Right lobe of liver (tissue), 6 donors: ENCODE results near the gene UTP15. TPM values are rescaled to one million over a fixed set of nuclear protein-coding genes. Genes with fewer than 3 reads are reported as not detected.

ENCODE experiments used
- ATAC-seq, 4 donors: fragments of 200-7000 bp; cut with Tn5 transposase; one replicate each; pipeline ENCODE4 v1.9.1; 2020; ENCODE audit warnings: mild to moderate bottlenecking in 4 of 4, moderate library complexity in 4 of 4
- DNase-seq, 3 donors: peaks; one replicate each; pipeline ENCODE4 v3.0.0-alpha.2; 2020
- H3K27ac ChIP-seq, 3 donors: fragments of 200-600 bp; one replicate each; pipeline ENCODE4 v1.8.0; 2022
- H3K27me3 ChIP-seq, 2 donors: fragments of 200-600 bp; one replicate each; pipeline ENCODE4 v1.8.0; 2022
- H3K36me3 ChIP-seq, 4 donors: fragments of 200-600 bp; sonication (generic) in 1 of 4; one replicate each; pipeline versions ENCODE4 v1.5.1 to v1.8.0; 2017 to 2022; ENCODE audit warnings: control low read depth in 1 of 4
- H3K4me1 ChIP-seq, 4 donors: fragments of 200-600 bp; sonication (generic) in 1 of 4; one replicate each; pipeline versions ENCODE4 v1.5.1 to v1.8.0; 2017 to 2022; ENCODE audit warnings: control low read depth in 1 of 4
- H3K4me3 ChIP-seq, 3 donors: fragments of 200-600 bp; one replicate each; pipeline ENCODE4 v1.8.0; 2022
- H3K9me3 ChIP-seq, 4 donors: fragments of 200-600 bp; sonication (generic) in 1 of 4; one replicate each; pipeline versions ENCODE4 v1.5.1 to v1.8.0; 2017 to 2022; ENCODE audit warnings: control low read depth in 1 of 4
- POLR2A ChIP-seq: fragments of 450-650 bp; IDR thresholded peaks from one replicate; pipeline ENCODE4 v1.6.1; 2017; ENCODE audit warnings: antibody characterized with exemption, mild to moderate bottlenecking
- WGBS: methylation state at CpG from one replicate; pipeline ENCODE4 v1.1.6; 2018; ENCODE audit warnings: low coverage, low lambda C conversion rate; ENCODE audit not compliant: insufficient coverage; ENCODE audit errors: missing lambda C conversion rate; 5-methylcytosine and 5-hydroxymethylcytosine counted together
- intact Hi-C, 2 donors: fragments of 100-400 bp; cut with DNase I; formaldehyde crosslinking; loops; one replicate each; pipeline versions ENCODE4 v1.11.2 to v1.14.1; 2022
- total RNA-seq, 6 experiments: library from RNA; depleted of rRNA in 2 of 6; stranded (reverse); fragments of >200 nt in 2 of 6; fragmentation: NEBNext Ultra II Directional in 3 of 6; extraction: Animal tissue kit (Norgen Biotek cat#: 25700) in 3 of 6; gene quantifications; one replicate each; pipeline versions ENCODE4 v1.1.0 to v1.2.4, GENCODE V29; 2016 to 2023
- TF ChIP-seq, protein P1 (sequence below), 4 donors: fragments of 200-600 bp in 3 of 4; fragments of 450-650 bp in 1 of 4; IDR thresholded peaks; one replicate each; pipeline versions ENCODE4 v1.5.1 to v1.8.0; 2016 to 2022; ENCODE audit warnings: antibody characterized with exemption in 4 of 4, mild to moderate bottlenecking in 2 of 4
- donor health status: DM: no; HTN: yes; CAD: no.
- donor health status: DM: no; HTN: no; CAD: no.
- donor health status: DM: no; HTN: no; CAD: no.
- donor health status: DM: no; HTN: yes; CAD: no.
- donor health status: DM: no; HTN: yes; CAD: no.

The UTP15 gene
- total RNA-seq, 6 experiments from 2014 or later = 6.0 to 16.5 (median 10.6) TPM

DNA sequence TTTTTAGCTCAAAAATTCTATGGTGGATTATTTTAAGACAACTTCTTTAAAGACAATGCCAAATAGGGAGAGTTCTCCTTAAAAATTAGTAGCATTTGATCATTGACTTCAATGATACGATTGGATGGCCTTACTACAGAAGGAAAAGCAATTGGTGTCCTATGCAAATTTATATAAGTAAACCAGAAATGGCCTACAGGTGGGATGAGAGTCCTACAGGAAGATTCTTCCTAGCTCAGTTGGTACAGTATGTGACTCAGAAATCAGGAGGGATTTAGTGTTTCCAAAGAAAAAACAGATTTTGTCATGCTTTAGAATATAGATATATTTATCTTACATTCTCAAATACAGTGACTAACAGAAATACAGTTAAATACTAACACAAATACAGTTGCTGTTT, 6.6 kb upstream of the UTP15 start:
- no peak for TF ChIP-seq POLR2A
- TF ChIP-seq, protein P1, sequence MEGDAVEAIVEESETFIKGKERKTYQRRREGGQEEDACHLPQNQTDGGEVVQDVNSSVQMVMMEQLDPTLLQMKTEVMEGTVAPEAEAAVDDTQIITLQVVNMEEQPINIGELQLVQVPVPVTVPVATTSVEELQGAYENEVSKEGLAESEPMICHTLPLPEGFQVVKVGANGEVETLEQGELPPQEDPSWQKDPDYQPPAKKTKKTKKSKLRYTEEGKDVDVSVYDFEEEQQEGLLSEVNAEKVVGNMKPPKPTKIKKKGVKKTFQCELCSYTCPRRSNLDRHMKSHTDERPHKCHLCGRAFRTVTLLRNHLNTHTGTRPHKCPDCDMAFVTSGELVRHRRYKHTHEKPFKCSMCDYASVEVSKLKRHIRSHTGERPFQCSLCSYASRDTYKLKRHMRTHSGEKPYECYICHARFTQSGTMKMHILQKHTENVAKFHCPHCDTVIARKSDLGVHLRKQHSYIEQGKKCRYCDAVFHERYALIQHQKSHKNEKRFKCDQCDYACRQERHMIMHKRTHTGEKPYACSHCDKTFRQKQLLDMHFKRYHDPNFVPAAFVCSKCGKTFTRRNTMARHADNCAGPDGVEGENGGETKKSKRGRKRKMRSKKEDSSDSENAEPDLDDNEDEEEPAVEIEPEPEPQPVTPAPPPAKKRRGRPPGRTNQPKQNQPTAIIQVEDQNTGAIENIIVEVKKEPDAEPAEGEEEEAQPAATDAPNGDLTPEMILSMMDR (IDR thresholded peaks at IDR 0.05) = no peak
- intact Hi-C loops = no loop called here
- DNase-seq = no peak
- 82% methylated on average over 1 of the region's 1 CpG for whole genome bisulfite sequencing
- Histone ChIP-seq H3K4me1 (peaks cover 0 to 7% (median 3%) of the 10 kb centered on the region in 4 donors), H3K9me3 (no peaks in the 10 kb centered on the region), H3K27ac (no peak overlapping the region), H3K4me3 (no peak overlapping the region), H3K36me3 (peaks cover 0 to 67% (median 14%) of the 10 kb centered on the region in 4 donors), H3K27me3 (no peaks in the 10 kb centered on the region)
- ATAC-seq = no peak

DNA sequence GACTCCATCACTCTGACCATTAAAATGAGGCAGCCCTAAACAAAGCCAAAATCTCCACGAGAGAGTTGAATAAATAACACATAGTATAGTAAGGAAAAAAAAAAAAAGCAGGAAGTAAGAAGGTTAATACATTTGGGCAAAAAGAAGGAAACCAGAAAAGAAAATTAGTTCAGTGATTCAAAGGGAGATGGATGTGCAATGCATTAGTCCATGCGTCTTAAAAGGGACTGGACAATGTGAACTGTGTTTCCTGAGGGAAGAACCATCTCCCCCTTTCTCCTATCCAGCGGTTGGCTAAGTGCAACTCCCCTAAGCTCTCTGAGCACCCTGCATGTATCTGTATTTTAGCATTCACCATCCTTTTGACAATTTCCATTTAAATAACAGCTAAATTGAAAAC, 1.5 kb upstream of the UTP15 start:
- WGBS = 43% methylated on average over 3 of the region's 3 CpGs
- TF ChIP-seq, protein P1 (IDR thresholded peaks at IDR 0.05) = no peak
- no peak for TF ChIP-seq POLR2A
- intact Hi-C loops = no loop called here
- peaks cover 0 to 25% (median 13%) of the 10 kb centered on the region in 4 donors for H3K4me1 ChIP-seq
- peak overlapping the region; percentile 74 to 91 (median 90) for H3K4me3 ChIP-seq
- no peak overlapping the region for H3K27ac ChIP-seq
- DNase-seq = no peak
- H3K9me3 ChIP-seq = no peaks in the 10 kb centered on the region
- no peaks in the 10 kb centered on the region for H3K27me3 ChIP-seq
- peaks cover 0 to 32% (median 9%) of the 10 kb centered on the region in 4 donors for H3K36me3 ChIP-seq
- ATAC-seq = no peak

DNA sequence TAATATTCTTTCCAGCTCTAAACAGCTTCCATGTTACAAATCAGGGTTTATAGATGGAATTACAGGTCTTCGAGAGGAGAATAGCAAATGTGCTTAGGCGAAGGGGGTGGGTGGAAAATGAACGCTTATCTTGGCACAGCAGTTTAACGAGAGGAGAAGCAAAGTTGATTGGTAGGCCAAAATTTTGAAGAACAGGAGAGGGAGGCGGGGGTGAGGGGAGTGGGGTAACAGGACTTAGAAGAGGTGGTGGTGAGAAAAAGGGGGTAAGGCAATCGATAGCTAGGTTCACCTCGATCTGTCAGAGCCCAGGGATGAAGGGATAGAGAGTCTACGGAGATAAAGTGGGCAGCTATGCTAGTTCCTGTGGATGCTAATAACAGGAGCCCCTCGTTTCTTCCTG, 868 bp upstream of the UTP15 start:
- no peak for DNase-seq

GRCh38 chr5:73565969-73566547, 515 bp downstream of the UTP15 start:
- no peaks in the 10 kb centered on the region for H3K27me3 ChIP-seq
- no peak for TF ChIP-seq POLR2A
- TF ChIP-seq, protein P1 (IDR thresholded peaks at IDR 0.05) = no peak
- no peak for ATAC-seq
- H3K4me1 ChIP-seq = peaks cover 0 to 25% (median 13%) of the 10 kb centered on the region in 4 donors
- H3K4me3 ChIP-seq = peak overlapping the region; percentile 74 to 91 (median 90)
- peak overlapping the region; percentile 86 to 92 (median 91) for H3K27ac ChIP-seq
- 2% methylated on average over 7 of the region's 8 CpGs for WGBS
- H3K9me3 ChIP-seq = no peaks in the 10 kb centered on the region
- H3K36me3 ChIP-seq = peaks cover 0 to 17% (median 7%) of the 10 kb centered on the region in 4 donors
- no peak for DNase-seq
- intact Hi-C loops = no loop called here

More for the DNA sequence above, 868 bp upstream of the UTP15 start:
- Histone ChIP-seq H3K4me3 (peak overlapping the region; percentile 74 to 91 (median 90)), H3K4me1 (peaks cover 0 to 25% (median 13%) of the 10 kb centered on the region in 4 donors), H3K27ac (peak overlapping the region; percentile 86 to 92 (median 91)), H3K27me3 (no peaks in the 10 kb centered on the region), H3K36me3 (peaks cover 0 to 26% (median 9%) of the 10 kb centered on the region in 4 donors), H3K9me3 (no peaks in the 10 kb centered on the region)
- intact Hi-C loops = no loop called here
- WGBS = under 1% methylated on average over 9 of the region's 9 CpGs
- no peak for TF ChIP-seq POLR2A
- TF ChIP-seq, protein P1 (IDR thresholded peaks at IDR 0.05) = no peak
- peak in 3 of 4 donors; percentile 5 to 8 (median 6) for ATAC-seq
